Measurements from ENCODE around the gene SASH1. TPM values are rescaled to one million over a fixed set of nuclear protein-coding genes. Genes with fewer than 3 reads are reported as not detected.
A peak's percentile ranks its signal among the peaks of the same experiment; 100 is the strongest.

Gene SASH1
- total and polyA plus RNA-seq, 9 donors: 31.7 to 67.0 (median 42.5) TPM

GRCh38 chr6:148472171-148473105 lies 129.8 kb downstream of the SASH1 start:
- H3K4me1 ChIP-seq (ENCODE audit: control insufficient read depth, insufficient read depth, low read length): peaks cover 5% of the 10 kb centered on the region
- WGBS (ENCODE audit: insufficient coverage): 58% methylated on average over 2 of the region's 12 CpGs
- H3K27ac ChIP-seq (ENCODE audit: low read length): peak overlapping the region; percentile 4
- H3K4me3 ChIP-seq (ENCODE audit: low read length): no peak overlapping the region
- peak; percentile 83 for DNase-seq
- no peaks in the 10 kb centered on the region for H3K9me3 ChIP-seq (replicated peaks; ENCODE audit: control insufficient read depth, low read depth, low read length)
- H3K27me3 ChIP-seq (ENCODE audit: control insufficient read depth, insufficient read depth, low read length): no peaks in the 10 kb centered on the region
- peaks cover 20% of the 10 kb centered on the region for H3K36me3 ChIP-seq (ENCODE audit: control insufficient read depth, insufficient read depth, low read length)

GRCh38 chr6:148479497-148479896 lies 136.9 kb downstream of the SASH1 start:
- no peak overlapping the region for H3K27ac ChIP-seq (ENCODE audit: low read length)
- H3K4me3 ChIP-seq (ENCODE audit: low read length): no peak overlapping the region
- H3K4me1 ChIP-seq (ENCODE audit: control insufficient read depth, insufficient read depth, low read length): peaks cover 2% of the 10 kb centered on the region
- no CpG with 5 or more reads among the region's 5 CpGs for WGBS (ENCODE audit: insufficient coverage)
- H3K36me3 ChIP-seq (ENCODE audit: control insufficient read depth, insufficient read depth, low read length): peaks cover 34% of the 10 kb centered on the region
- no peak for DNase-seq
- no peaks in the 10 kb centered on the region for H3K27me3 ChIP-seq (ENCODE audit: control insufficient read depth, insufficient read depth, low read length)
- H3K9me3 ChIP-seq (replicated peaks; ENCODE audit: control insufficient read depth, low read depth, low read length): no peaks in the 10 kb centered on the region

- Histone ChIP-seq H3K9me3 (replicated peaks; ENCODE audit: control insufficient read depth, low read depth, low read length) (no peaks in the 10 kb centered on the region), H3K4me1 (ENCODE audit: control insufficient read depth, insufficient read depth, low read length) (peaks cover 8% of the 10 kb centered on the region), H3K27ac (ENCODE audit: low read length) (no peak overlapping the region), H3K4me3 (ENCODE audit: low read length) (no peak overlapping the region), H3K36me3 (ENCODE audit: control insufficient read depth, insufficient read depth, low read length) (peaks cover 18% of the 10 kb centered on the region), H3K27me3 (ENCODE audit: control insufficient read depth, insufficient read depth, low read length) (no peaks in the 10 kb centered on the region)
- no peak for DNase-seq
- 89% methylated on average over 4 of the region's 10 CpGs for WGBS (ENCODE audit: insufficient coverage)
Observed at GRCh38 chr6:148487461-148487860, 144.8 kb downstream of the SASH1 start.

- Histone ChIP-seq H3K36me3 (ENCODE audit: control insufficient read depth, insufficient read depth, low read length) (peaks cover 9% of the 10 kb centered on the region), H3K27me3 (ENCODE audit: control insufficient read depth, insufficient read depth, low read length) (no peaks in the 10 kb centered on the region), H3K4me1 (ENCODE audit: control insufficient read depth, insufficient read depth, low read length) (peaks cover 21% of the 10 kb centered on the region), H3K4me3 (ENCODE audit: low read length) (no peak overlapping the region), H3K9me3 (replicated peaks; ENCODE audit: control insufficient read depth, low read depth, low read length) (no peaks in the 10 kb centered on the region), H3K27ac (ENCODE audit: low read length) (peak overlapping the region; percentile 4)
- DNase-seq: no peak
- 30% methylated on average over 3 of the region's 6 CpGs for WGBS (ENCODE audit: insufficient coverage)
Observed at GRCh38 chr6:148491638-148492251, 149.1 kb downstream of the SASH1 start.

- DNase-seq: peak; percentile 72
- H3K27me3 ChIP-seq (ENCODE audit: control insufficient read depth, insufficient read depth, low read length): no peaks in the 10 kb centered on the region
- peaks cover 24% of the 10 kb centered on the region for H3K4me1 ChIP-seq (ENCODE audit: control insufficient read depth, insufficient read depth, low read length)
- peaks cover 5% of the 10 kb centered on the region for H3K36me3 ChIP-seq (ENCODE audit: control insufficient read depth, insufficient read depth, low read length)
- H3K27ac ChIP-seq (ENCODE audit: low read length): peak overlapping the region; percentile 80
- 86% methylated on average over 1 of the region's 5 CpGs for WGBS (ENCODE audit: insufficient coverage)
- H3K4me3 ChIP-seq (ENCODE audit: low read length): no peak overlapping the region
- H3K9me3 ChIP-seq (replicated peaks; ENCODE audit: control insufficient read depth, low read depth, low read length): no peaks in the 10 kb centered on the region
Observed at GRCh38 chr6:148492654-148493290, 150.1 kb downstream of the SASH1 start.

- Histone ChIP-seq H3K4me1 (ENCODE audit: control insufficient read depth, insufficient read depth, low read length) (peaks cover 24% of the 10 kb centered on the region), H3K4me3 (ENCODE audit: low read length) (no peak overlapping the region), H3K36me3 (ENCODE audit: control insufficient read depth, insufficient read depth, low read length) (no peaks in the 10 kb centered on the region), H3K27me3 (ENCODE audit: control insufficient read depth, insufficient read depth, low read length) (no peaks in the 10 kb centered on the region), H3K9me3 (replicated peaks; ENCODE audit: control insufficient read depth, low read depth, low read length) (no peaks in the 10 kb centered on the region), H3K27ac (ENCODE audit: low read length) (peak overlapping the region; percentile 80)
- 81% methylated on average over 2 of the region's 6 CpGs for whole genome bisulfite sequencing (ENCODE audit: insufficient coverage)
- DNase-seq: no peak
Observed at GRCh38 chr6:148493424-148493823, 150.8 kb downstream of the SASH1 start.

GRCh38 chr6:148494226-148494625 lies 151.6 kb downstream of the SASH1 start:
- Histone ChIP-seq H3K27ac (ENCODE audit: low read length) (peak overlapping the region; percentile 80), H3K4me3 (ENCODE audit: low read length) (no peak overlapping the region), H3K4me1 (ENCODE audit: control insufficient read depth, insufficient read depth, low read length) (peaks cover 24% of the 10 kb centered on the region), H3K9me3 (replicated peaks; ENCODE audit: control insufficient read depth, low read depth, low read length) (no peaks in the 10 kb centered on the region), H3K36me3 (ENCODE audit: control insufficient read depth, insufficient read depth, low read length) (no peaks in the 10 kb centered on the region), H3K27me3 (ENCODE audit: control insufficient read depth, insufficient read depth, low read length) (no peaks in the 10 kb centered on the region)
- peak; percentile 89 for DNase-seq
- WGBS (ENCODE audit: insufficient coverage): 14% methylated on average over 1 of the region's 8 CpGs

- H3K36me3 ChIP-seq (ENCODE audit: control insufficient read depth, insufficient read depth, low read length): no peaks in the 10 kb centered on the region
- no peaks in the 10 kb centered on the region for H3K9me3 ChIP-seq (replicated peaks; ENCODE audit: control insufficient read depth, low read depth, low read length)
- peak overlapping the region; percentile 80 for H3K27ac ChIP-seq (ENCODE audit: low read length)
- H3K4me1 ChIP-seq (ENCODE audit: control insufficient read depth, insufficient read depth, low read length): peaks cover 24% of the 10 kb centered on the region
- no peaks in the 10 kb centered on the region for H3K27me3 ChIP-seq (ENCODE audit: control insufficient read depth, insufficient read depth, low read length)
- H3K4me3 ChIP-seq (ENCODE audit: low read length): no peak overlapping the region
- WGBS (ENCODE audit: insufficient coverage): no CpG with 5 or more reads among the region's 6 CpGs
- DNase-seq: no peak
Observed at GRCh38 chr6:148495029-148495428, 152.4 kb downstream of the SASH1 start.

GRCh38 chr6:148497257-148497656 lies 154.6 kb downstream of the SASH1 start:
- DNase-seq: no peak
- Histone ChIP-seq H3K4me1 (ENCODE audit: control insufficient read depth, insufficient read depth, low read length) (peaks cover 27% of the 10 kb centered on the region), H3K27ac (ENCODE audit: low read length) (peak overlapping the region; percentile 63)

GRCh38 chr6:148497717-148498116 lies 155.1 kb downstream of the SASH1 start:
- Histone ChIP-seq H3K27me3 (ENCODE audit: control insufficient read depth, insufficient read depth, low read length) (no peaks in the 10 kb centered on the region), H3K27ac (ENCODE audit: low read length) (no peak overlapping the region), H3K4me1 (ENCODE audit: control insufficient read depth, insufficient read depth, low read length) (peaks cover 32% of the 10 kb centered on the region), H3K36me3 (ENCODE audit: control insufficient read depth, insufficient read depth, low read length) (no peaks in the 10 kb centered on the region), H3K9me3 (replicated peaks; ENCODE audit: control insufficient read depth, low read depth, low read length) (no peaks in the 10 kb centered on the region), H3K4me3 (ENCODE audit: low read length) (no peak overlapping the region)
- DNase-seq: no peak
- WGBS (ENCODE audit: insufficient coverage): 100% methylated on average over 4 of the region's 5 CpGs

More at GRCh38 chr6:148497257-148497656, 154.6 kb downstream of the SASH1 start:
- H3K9me3 ChIP-seq (replicated peaks; ENCODE audit: control insufficient read depth, low read depth, low read length): no peaks in the 10 kb centered on the region
- no peaks in the 10 kb centered on the region for H3K36me3 ChIP-seq (ENCODE audit: control insufficient read depth, insufficient read depth, low read length)
- H3K4me3 ChIP-seq (ENCODE audit: low read length): no peak overlapping the region
- no peaks in the 10 kb centered on the region for H3K27me3 ChIP-seq (ENCODE audit: control insufficient read depth, insufficient read depth, low read length)
- WGBS (ENCODE audit: insufficient coverage): no CpG with 5 or more reads among the region's 2 CpGs
